ENCODE measurements around the gene DCAF15.

The DCAF15 gene

GRCh38 chr19:13995878-13996765 lies 43.8 kb downstream of the DCAF15 start:
- DNase-seq: no peak

- no peak for DNase-seq
These were observed 44.8 kb downstream of the DCAF15 start for GRCh38 chr19:13996928-13997630.

GRCh38 chr19:13997631-13997962 lies 45.3 kb downstream of the DCAF15 start:
- no peak for DNase-seq

- DNase-seq: no peak
These were observed 46.1 kb downstream of the DCAF15 start for GRCh38 chr19:13998426-13998825.

- DNase-seq: no peak
These were observed 46.8 kb downstream of the DCAF15 start for GRCh38 chr19:13999085-13999484.

- DNase-seq: no peak
These were observed 48.5 kb downstream of the DCAF15 start for GRCh38 chr19:14000691-14001375.

GRCh38 chr19:14002571-14003250 lies 50.4 kb downstream of the DCAF15 start:
- DNase-seq: no peak

GRCh38 chr19:14003251-14004055 lies 51.1 kb downstream of the DCAF15 start:
- no peak for DNase-seq

GRCh38 chr19:14004619-14005348 lies 52.5 kb downstream of the DCAF15 start:
- DNase-seq: no peak

- peak; percentile 94 for DNase-seq
These were observed 53.2 kb downstream of the DCAF15 start for GRCh38 chr19:14005349-14006084.

GRCh38 chr19:14006085-14006765 lies 53.9 kb downstream of the DCAF15 start, which contains the start of gene RFX1:
Gene RFX1, minus strand, starts transcription at chr19:14006320. Its CDS starts 12,477 bp downstream, at chr19:13993843.
- DNase-seq: peak; percentile 100

- peak; percentile 89 for DNase-seq
These were observed 54.7 kb downstream of the DCAF15 start for GRCh38 chr19:14006766-14007562.
